Activated CD4-positive, alpha-beta T cell treated with anti-CD3 and anti-CD28 coated beads, Interleukin-2, amount 50 U/mL, for 24 hours (primary cell): ENCODE results near the gene SSUH2.
"Not testable (repeated sequence)": the region's sequence is repeated elsewhere in the genome, so short reads cannot be mapped to it uniquely, and the experiment has no call there.

Source experiments
- DNase-seq, 2 donors: peaks; one replicate each; pipeline ENCODE4 v3.0.0-alpha.2; 2020; ENCODE audit warnings: low read depth in 1 of 2, low spot score in 1 of 2

SSUH2 gene

DNA sequence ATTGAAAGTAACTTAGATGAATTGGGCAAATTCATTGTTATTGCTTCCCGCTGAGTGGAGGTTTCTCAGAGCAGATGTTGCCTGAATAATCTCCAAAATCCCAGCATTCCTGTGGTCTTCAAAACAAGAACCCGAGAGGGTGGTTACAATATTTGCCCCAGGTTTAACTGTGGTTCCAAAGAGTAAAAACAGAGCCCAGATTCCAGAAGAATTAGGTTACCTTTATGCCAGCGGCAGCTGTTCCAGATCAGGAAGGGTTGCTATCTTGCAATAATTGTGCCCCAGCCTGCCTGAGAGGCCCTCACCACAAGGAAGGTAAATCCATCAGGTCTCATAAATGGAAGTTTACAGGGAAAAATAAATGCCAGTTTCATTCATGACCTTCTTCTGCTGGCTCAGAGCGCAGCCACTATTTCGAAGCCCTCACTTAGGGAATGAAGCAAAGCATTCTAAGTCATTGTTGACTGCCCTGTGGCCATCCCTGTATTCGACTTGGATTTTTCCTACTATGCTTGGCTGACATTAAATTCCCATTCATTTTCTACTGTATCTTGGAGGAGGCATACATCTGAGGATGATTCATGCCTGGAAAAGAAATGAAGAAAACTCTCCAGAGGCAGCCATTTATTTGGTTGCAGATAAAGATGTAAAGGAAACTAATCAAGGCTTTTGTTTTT is 54.6 kb downstream of the SSUH2 start:
- no peak for DNase-seq

- no peak for DNase-seq
These were observed 59.9 kb downstream of the SSUH2 start for GRCh38 chr3:8584661-8585060.

DNA sequence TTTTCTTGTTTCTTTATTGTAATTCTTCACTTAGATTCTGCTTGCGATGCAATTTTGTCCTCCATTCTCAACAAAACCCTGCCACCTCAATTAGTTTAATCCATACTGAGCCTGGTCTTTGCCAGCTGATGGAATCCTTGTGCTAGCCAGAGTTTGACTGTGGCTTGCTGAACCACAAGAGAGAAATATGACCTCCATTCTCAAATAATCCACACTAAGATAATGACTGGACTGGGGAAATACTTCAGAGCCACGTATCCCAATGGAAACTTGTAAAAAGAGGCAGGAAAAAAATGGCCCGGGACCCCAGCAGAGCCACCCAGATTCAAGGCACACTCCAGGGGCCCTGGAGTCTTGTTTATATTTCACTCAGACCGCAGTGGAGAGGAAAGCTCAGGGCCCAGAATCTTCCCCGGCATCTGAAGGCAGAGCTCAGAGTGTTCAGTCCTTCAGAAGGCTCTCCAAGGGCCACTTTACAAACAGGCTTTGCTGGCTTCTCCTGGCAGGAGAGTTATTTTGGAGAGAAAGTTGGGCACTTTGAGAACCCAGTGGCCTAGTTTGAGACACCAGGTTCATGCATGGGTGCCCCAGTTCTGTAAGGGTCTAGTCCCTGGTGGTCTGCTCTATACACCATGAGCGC is 62.7 kb downstream of the SSUH2 start:
- no peak for DNase-seq

DNA sequence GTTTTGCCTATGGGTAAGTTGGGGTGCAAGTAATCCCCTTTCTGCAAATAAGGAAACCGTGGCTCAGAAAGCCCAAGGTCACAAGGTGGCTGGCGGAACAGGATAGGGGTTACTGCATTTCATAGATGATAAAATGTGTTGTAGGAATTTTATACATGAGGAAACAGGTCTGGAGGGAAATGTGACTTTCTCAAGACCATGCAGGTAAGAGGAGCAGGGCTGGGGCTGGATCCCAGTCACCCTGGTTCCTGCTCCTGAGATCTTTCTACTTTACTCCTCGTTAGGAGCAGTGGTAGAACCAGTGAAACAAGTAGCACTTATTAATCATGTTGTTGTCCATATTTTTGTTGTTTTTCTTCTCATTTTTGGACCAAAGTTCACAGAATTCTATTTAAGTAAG is 63.2 kb downstream of the SSUH2 start:
- no peak for DNase-seq

GRCh38 chr3:8580434-8580833 is 64.2 kb downstream of the SSUH2 start:
- not testable (repeated sequence) for DNase-seq

- DNase-seq = no peak
These were observed 64.7 kb downstream of the SSUH2 start for GRCh38 chr3:8579943-8580342.

- DNase-seq = no peak
These were observed 65.5 kb downstream of the SSUH2 start for GRCh38 chr3:8579096-8579495.

DNA sequence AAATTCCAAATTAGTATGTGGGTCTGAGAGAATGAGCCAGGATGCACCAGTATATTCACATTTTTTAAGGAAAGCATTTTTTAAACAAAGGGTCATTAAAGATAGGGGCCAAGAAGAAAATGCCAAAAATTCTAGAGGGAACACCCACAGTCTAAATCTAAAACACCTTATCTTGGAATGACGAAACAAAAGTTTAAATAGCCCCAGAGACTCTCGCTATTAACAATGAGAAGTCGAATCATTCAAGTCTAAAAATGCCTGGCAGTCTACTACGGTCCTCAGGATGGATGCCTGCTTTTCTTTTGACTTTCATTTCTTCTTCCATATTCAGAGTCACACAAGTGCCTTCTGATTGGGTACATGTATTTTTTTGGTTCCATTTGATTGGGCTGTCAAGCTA is 66.3 kb downstream of the SSUH2 start:
- DNase-seq = no peak

DNA sequence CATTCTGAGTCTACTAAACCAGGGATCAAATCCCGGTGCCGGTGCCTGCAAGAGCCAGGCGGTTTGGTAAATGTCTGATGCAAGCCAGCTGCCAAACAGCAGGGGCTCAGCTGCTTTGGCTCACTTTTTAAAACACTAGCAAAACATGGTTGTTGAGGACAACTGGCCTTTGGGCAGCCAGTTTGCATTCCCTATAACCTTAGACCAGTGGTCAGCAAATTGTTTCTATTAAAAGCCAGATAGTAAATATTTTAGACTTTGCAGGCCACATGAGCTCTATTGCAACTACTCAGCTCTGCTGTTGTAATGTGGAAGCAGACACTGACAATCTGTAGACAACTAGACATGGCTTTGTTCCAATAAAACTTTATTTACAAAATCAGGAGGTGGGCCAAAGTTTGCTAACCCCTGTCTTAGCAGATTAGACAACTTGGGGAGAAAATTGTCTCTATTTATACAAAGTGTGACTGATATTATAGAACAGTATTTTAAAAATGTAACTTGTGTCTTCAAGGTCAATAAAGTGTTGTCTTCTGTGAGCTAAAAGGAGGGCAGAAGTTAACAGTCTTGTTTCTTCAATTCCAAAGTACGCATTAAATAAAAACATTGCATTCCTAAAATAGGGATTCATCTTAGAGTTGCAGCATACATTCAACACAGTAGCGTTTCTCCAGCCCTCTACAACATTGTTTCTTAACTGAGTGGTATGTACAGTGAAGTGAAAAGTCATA is 67.6 kb downstream of the SSUH2 start:
- DNase-seq = no peak

GRCh38 chr3:8576436-8576835 is 68.2 kb downstream of the SSUH2 start:
- no peak for DNase-seq

DNA sequence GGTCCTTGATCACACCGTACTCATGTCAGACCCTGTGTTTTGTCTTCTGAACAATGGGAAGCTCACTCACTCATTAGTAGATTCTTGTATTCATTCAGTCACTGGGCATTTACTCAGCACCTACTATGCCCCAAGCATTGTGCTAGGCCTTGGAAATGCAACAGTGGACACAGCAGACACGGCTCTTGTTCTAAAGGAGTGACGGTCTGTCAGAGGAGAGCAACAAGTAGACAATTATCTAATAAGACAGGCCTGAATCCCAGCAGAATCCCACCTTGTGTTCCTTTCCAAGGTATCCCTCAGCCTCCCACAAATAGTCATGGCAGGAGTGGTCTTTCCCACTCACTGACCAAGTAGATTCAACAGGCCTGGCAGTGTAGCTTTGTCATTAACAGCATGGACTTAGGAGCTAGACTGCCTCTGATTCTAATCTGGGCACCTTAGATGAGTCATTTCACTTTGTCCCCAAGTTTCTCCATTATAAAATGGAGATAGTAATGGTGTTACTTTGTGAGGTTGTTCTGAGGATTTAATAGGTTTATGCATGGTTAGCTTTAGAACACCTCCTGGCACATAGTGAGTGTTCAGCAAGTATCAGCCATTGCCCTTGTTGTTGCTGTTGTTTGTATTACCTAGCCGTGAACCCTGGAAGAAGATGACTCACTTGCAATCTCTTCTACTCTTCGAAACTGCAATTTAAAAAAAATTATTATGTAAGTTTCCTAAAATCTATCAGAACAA is 69.1 kb downstream of the SSUH2 start:
- DNase-seq = no peak

DNA sequence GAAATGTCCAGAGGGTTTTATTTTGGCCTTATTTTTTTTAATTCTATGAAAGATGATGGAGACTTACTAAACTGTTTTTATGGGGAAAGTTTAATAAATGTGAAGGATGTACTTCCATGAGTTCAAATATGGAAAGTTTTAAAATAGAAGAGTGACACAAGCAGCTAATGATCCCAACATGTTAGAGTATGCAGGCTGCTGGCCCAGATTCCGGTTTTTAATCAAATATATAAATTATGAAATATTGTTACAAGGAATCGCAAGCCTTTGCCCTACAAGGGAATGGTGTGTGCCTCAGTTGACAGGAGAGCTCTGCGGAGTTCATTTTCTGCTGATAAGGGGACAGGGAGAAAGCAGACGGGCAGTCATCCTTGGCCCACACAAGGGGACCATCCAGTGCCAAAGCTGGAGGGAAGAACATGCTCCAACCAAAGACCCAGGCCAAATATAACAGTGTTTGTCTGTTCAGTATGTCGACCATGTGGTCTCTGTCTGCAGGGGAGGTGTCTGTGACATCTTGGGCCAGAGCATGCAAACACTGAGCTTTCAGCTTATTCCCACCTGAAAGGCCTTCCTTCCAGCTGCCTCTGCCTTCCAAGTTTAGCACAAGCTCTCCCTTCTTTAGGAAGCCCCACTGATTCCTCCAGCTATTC is 69.8 kb downstream of the SSUH2 start:
- no peak for DNase-seq

- no peak for DNase-seq
These were observed 70.4 kb downstream of the SSUH2 start for GRCh38 chr3:8574040-8574669.

- no peak for DNase-seq
These were observed 71.2 kb downstream of the SSUH2 start for GRCh38 chr3:8573342-8573926.

DNA sequence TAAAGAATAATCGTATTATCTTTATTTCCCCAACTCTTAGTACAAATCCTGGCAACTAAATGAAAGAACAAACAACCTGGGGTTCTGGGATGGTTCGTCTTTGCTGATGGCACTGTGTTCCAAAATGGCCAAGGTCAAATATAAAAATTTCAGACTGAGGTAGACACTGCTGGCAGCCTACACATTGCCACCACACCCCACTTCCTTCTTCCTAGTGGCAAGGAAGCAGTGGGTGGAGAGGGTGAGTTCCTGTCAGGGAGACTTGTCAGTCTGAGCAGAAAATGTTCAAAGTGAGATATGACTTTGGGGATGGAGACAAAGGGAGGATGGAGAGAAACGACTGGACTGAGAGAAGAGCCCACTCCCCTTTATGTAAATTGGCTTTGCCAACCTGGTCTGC is 73.3 kb downstream of the SSUH2 start:
- no peak for DNase-seq
